HG02763 (cell line): ENCODE results near the gene IFNG-AS1.

Experiments used
- ATAC-seq: cut with Tn5 transposase; IDR thresholded peaks from one replicate; pipeline ENCODE4 v1.9.1; 2021; ENCODE audit warnings: mild to moderate bottlenecking, moderate library complexity; ENCODE audit not compliant: unreplicated experiment

Gene IFNG-AS1

DNA sequence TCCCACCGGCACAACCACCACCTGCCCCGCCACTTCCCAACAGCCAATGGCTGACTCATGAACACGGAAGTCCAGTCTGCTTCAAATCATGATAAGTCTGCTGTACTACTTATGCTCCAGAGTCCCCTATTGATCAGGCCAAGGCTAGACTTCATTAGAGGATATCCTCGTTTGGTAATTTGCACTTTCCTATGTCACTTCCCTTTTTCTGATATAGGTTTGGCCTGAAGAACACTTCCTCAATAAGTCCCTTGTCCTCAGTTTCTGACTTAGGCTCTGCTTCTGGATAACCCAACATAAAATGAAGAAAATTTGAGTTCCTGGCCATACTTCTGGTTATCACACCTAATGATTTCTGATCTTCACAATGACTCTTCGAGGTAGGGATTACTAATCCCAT, 45.3 kb downstream of the IFNG-AS1 start:
- no peak for ATAC-seq

DNA sequence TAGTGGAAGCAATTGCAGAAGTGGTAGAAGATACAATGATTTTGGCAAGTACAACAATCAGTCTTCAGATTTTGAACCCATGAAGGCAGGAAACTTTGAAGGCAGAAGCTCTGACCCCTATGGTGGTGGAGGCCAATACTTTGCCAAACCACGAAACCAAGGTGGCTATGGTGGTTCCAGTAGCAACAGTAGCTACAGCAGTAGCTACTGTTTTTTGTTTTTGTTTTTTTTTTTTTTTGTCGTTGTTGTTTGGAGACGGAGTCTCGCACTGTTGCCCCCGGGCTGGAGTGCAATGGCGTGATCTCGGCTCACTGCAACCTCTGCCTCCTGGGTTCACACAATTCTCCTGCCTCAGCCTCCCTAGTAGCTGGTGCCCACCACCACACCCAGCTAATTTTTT, 47.4 kb downstream of the IFNG-AS1 start:
- no peak for ATAC-seq

DNA sequence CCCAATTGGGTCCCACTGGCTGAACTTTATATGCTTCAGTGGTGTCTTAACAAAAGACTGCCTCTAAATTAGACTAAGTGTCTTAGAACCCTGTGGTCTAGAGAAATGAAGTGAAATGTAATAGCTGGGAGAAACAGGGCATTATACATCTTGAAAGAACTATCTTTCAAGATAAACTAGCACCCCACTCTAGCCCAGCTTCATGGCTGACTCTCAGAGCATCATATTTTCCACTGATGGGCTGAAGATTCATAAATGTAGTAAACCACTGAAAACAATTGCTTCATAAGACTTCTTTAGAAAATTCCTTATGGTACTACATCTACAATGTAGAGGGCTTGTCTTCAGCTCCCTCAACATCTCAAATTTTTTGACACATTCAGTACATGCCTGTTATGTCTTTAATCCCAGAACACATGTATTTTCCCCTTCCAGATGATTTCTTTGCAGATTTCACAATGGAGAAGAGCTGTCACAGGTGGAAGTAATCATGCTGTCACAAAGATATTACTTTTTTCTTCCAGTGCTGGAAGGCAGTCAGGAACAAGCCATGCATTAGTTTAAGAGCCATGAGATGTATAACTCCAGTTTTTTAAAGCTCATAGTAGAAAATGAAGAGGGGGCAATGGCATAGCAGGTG, 48.5 kb downstream of the IFNG-AS1 start:
- no peak for ATAC-seq

DNA sequence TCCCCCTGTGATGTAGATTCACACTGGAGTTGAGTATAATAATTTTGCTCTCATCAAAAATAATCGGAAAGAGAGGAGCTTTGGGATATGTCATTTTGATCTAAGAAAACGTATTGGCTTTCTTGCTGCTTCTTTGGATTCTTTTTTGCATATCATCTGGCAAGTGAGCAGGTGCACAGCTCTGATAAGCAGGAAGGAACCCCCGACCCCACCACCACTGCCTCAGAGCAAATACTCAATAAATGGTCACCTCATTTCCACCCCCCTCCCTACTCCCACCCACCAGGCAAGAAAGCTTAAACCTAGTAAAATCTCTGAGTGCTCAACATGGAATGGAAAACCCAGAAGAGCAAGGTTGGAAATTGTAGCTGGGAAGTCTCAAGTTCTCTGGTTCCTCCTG, 49.4 kb downstream of the IFNG-AS1 start:
- ATAC-seq, result no peak

DNA sequence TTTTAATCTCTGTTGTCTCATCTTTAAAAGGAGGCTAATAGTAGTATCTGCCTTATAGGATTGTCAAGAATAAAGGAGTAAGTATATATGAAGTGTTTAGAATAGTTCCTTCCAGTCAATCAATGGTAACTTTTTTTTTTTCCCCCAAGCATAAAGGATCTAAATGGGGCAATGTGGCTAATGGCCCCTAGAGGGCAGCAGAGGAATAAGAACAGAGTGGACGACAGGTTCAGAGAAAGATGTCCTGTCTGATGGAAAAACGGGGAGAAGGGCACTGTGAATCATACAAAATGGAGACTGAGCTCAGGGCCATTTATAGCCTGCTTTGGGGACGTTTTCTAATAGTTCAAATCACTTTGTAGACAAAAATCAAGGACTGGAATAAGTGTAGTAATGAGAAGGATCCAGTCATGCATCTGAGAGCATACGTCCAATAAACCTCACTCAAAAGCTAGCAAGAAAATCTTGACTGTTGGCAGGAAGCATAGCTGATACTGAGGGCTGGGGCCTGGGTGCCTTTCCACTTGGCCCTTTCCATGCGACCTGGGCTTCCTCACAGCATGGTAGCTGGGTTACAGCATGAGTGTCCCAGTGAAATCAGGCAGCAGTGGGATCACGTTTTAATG, 51.3 kb downstream of the IFNG-AS1 start:
- ATAC-seq, result no peak

DNA sequence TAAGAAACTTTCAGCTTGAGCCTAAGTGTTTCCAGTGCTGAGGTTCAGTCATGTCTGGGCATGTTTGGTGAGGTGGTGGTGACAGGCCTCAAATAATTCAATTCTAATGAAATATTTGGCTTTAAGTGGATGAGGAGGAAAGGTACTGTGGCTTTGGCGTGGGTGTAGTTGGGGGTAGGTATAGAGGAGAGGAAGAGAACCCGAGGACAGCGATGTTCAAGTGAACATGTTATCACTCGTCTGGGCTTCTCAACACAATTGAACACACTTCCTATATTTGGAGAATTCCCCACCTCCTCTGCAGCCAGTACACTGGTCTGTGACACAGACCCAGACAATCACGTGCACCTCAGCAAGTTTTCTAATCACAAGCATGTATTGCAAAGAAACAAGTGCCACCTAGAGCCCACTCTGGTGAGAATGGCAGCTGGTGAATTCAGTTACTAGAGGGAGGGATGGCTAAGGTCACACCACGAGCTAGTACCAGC, 53.0 kb downstream of the IFNG-AS1 start:
- ATAC-seq, result peak; percentile 81

DNA sequence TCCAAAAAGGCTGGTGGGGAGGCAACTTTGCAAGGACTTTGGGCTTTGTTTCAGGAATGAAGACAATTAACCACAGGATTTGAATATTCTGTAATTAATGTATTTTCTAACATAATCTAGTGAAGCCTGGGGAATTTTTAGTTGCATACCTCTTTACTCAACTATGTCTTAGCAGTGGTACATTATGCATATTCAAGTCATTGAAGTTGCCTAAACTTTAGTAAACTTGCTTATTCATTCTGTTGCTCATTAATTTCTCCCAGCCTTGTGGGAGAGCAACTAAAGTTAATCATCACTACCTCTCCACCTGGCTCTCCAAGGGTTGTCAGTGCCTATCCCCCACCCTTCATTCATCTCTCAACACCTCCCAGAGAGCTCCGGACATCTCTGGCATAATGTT, 54.2 kb downstream of the IFNG-AS1 start:
- ATAC-seq, result no peak

DNA sequence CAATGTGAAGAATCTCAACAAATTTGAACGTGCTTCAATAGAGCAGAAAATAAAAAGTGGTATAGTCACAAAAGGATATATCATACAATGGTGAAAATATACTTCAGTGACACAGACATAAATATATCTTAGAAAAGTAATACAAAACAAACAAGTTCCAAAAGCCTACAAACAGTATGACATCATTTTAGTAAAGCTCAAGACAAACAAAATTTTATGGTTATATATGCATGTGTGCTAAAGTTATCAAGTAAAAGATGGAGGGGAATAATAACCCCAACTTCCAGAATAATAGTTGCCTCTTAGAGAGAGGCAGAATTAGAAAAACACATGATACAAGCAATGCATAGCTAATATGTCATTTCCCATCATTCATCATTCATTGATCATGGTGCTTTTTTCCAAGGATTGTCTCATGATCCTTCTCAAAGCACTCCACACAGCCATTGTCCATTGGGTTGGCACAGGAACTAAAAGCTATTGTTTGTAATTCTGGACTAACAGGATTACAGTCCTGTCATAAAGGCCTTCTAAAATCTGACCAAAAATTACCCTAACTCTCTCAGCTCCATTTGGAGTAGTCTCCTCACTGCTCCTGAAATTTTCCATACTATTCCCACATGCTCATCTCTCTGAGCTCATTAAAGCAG, 59.5 kb downstream of the IFNG-AS1 start:
- no peak for ATAC-seq

DNA sequence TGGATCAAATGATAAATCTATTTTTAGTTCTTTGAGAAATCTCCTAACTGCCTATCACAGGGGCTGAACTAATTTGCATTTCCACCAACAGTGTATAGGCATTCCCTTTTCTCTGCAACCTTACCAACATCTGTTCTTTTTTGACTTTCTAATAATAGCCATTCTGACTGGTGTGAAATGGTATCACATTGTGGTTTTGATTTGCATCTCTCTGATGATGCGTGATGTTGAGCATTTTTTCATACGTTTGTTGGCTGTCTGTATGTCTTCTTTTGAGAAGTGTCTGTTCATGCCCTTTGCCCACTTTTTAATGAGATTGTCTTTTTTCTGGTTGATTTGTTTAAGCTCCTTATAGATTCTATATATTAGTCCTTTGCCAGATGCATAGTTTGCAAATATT, 67.1 kb downstream of the IFNG-AS1 start:
- no peak for ATAC-seq

DNA sequence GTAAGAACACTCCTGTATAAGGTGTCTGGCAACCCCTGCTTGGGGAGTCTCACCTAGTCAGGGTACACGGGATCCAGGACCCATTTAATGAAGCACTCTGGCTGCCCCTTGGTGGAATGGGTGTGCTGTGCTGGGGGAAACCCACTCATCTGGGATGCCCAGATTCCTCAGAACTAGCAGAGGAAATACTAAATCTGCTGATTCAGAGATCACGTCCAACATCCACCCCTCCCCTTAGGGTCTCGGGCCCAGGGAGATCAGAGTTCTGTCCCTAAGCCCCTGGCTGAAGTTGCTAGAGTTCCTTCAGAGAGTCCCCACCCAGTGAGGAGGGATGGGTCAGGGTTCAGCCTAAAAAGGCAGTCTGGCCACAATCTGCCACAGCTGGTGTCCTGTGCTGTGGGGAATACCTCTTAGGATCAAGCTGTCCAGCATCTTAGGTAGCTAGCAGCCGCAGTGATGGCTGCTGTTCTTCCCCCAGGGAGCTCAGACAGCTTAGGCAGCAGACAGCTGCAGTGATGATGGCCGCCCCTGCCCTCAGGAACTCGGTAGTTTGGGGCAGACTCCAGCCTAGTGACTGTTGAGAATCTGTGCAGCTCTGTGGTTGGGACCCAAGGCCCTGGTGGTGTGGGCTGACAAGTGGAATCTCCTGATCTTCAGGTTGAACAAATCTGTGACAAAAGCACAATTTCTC, 74.8 kb downstream of the IFNG-AS1 start:
- no peak for ATAC-seq

DNA sequence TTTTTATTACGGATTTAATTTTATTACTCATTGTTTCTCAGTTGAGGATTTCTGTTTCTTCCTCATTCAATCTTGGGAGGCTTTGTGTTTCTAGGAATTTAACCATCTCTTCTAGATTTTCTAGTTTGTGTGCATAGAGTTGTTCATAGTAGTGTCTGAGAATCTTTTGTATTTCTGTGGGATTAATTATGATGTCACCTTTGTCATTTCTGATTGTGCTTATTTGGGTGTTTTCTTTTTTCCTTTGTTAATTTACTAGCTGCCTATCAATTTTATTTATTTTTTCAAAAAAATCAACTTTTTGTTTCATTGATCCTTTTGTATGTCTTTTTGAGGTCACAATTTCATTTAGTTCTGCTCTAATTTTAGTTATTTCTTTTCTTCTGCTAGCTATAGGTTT, 75.9 kb downstream of the IFNG-AS1 start:
- ATAC-seq, result no peak

DNA sequence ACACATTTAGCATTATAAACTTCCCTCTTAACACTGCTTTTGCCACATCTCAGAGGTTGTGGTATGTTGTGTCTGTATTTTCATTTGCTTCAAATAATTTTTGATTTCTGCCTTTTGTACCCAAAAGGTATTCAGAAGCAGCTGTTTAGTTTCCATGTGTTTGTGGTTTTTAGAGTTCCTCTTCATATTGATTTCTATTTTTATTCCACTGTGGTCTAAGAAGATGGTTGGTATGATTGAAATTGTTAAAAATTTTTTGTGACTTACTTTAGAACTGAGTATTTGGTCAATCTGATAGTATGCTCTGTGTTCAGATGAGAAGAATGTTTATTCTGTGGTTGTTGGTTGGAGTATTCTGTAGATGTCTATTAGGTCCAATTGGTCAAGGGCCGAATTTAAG, 76.4 kb downstream of the IFNG-AS1 start:
- no peak for ATAC-seq

DNA sequence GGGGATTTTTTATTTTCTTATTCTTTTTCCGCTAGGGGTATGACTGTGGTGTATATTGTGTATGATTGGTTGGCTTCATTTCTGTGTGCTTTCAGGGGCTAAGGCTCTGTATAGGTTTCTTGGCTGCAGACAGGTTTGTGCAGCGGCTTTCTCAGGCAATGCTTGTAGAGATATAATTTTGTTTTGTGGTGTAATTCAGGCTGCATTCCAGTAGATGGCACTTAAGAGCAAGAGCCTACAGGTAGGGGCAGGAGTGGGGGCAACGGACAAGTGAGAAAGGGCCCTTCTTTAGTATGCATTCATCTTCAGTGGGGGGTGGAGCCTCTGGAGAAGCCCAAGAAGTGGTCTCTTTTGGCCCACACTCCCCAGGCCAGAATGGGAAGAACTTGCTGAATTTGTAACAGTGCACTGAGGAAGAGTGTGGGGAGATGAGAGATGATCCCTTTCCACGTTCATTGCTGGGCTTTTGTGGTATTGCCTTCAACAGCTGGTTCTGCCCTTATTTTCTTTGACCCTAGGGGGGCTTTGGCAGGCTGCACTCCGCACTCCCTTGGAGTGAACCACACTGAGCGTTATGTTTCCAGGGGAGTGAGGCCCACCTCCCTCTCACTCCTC, 78.6 kb downstream of the IFNG-AS1 start:
- no peak for ATAC-seq

DNA sequence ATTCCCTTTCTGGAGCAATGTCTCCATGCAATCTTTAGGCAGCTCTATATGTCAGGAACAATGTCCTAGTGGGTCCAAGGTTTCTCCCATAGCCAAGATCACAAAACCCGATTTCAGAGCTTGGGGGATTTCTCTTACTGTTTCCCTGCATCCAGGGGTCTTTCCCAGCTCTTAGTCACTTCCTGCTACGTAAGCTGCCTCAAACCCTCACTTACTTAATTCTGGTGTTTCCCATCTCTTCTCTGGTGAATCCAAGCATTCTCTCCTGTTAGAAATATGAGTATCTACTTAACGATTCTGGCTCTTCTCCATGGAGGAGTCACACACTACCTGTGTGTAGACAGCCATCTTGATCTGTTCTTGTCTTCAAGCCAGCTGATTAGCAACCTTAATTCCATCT, 80.0 kb downstream of the IFNG-AS1 start:
- ATAC-seq, result no peak
